GM23248 (cell line): ENCODE data around the gene SLC6A12. TPM values are rescaled to one million over a fixed set of nuclear protein-coding genes. Genes with fewer than 3 reads are reported as not detected.

Experiments used
- DNase-seq: peaks from one replicate; pipeline ENCODE4 v3.0.0-alpha.2; 2015
- H2AFZ ChIP-seq: fragments of 200-600 bp; sonication (generic); 2 replicates; pipeline ENCODE4 v1.6.1; 2016; ENCODE audit warnings: antibody characterized with exemption
- H3F3A ChIP-seq: fragments of 200-600 bp; sonication (generic); 2 replicates; pipeline ENCODE4 v1.6.1; 2016; ENCODE audit warnings: mild to moderate bottlenecking, antibody characterized with exemption, mixed run types; ENCODE audit not compliant: insufficient read depth
- H3K27ac ChIP-seq: fragments of 200-600 bp; sonication (generic); 2 replicates; pipeline ENCODE4 v1.5.1; 2016; ENCODE audit warnings: mild to moderate bottlenecking
- H3K27me3 ChIP-seq: fragments of 200-600 bp; sonication (generic); replicated peaks from 2 replicates; pipeline ENCODE4 v1.6.1; 2016; ENCODE audit warnings: mild to moderate bottlenecking; ENCODE audit not compliant: insufficient read depth
- H3K36me3 ChIP-seq: fragments of 200-600 bp; sonication (generic); 2 replicates; pipeline ENCODE4 v1.6.1; 2016; ENCODE audit warnings: low read depth, mild to moderate bottlenecking
- H3K4me1 ChIP-seq: fragments of 200-600 bp; sonication (generic); 2 replicates; pipeline ENCODE4 v1.6.1; 2016; ENCODE audit warnings: mild to moderate bottlenecking; ENCODE audit not compliant: insufficient read depth
- H3K4me2 ChIP-seq: fragments of 200-600 bp; sonication (generic); one replicate; pipeline ENCODE4 v1.6.1; 2016; ENCODE audit warnings: mild to moderate bottlenecking; ENCODE audit not compliant: unreplicated experiment
- H3K4me3 ChIP-seq: fragments of 200-600 bp; sonication (generic); 2 replicates; pipeline ENCODE4 v1.5.1; 2016; ENCODE audit warnings: mild to moderate bottlenecking
- H3K79me2 ChIP-seq: fragments of 200-600 bp; sonication (generic); 2 replicates; pipeline ENCODE4 v1.6.1; 2016; ENCODE audit warnings: mild to moderate bottlenecking; ENCODE audit not compliant: insufficient read depth
- H3K9ac ChIP-seq: fragments of 200-600 bp; sonication (generic); 2 replicates; pipeline ENCODE4 v1.6.1; 2016; ENCODE audit warnings: mild to moderate bottlenecking
- H3K9me2 ChIP-seq: fragments of 200-600 bp; sonication (generic); 2 replicates; pipeline ENCODE4 v1.6.1; 2016; ENCODE audit warnings: mixed run types, mild to moderate bottlenecking, moderate library complexity; ENCODE audit not compliant: insufficient read depth
- H3K9me3 ChIP-seq: fragments of 200-600 bp; sonication (generic); one replicate; pipeline ENCODE4 v1.6.1; 2017; ENCODE audit warnings: low read depth
- H4K20me1 ChIP-seq: fragments of 200-600 bp; sonication (generic); 2 replicates; pipeline ENCODE4 v1.6.0; 2016; ENCODE audit not compliant: insufficient read depth
- EZH2 ChIP-seq: fragments of 200-600 bp; sonication (generic); IDR thresholded peaks from 2 replicates; pipeline ENCODE4 v1.6.1; 2018; ENCODE audit warnings: antibody characterized with exemption, mild to moderate bottlenecking; ENCODE audit not compliant: insufficient read depth, poor library complexity, severe bottlenecking
- EZH2phosphoT487 ChIP-seq: fragments of 200-600 bp; sonication (generic); IDR thresholded peaks from 2 replicates; pipeline ENCODE4 v1.6.1; 2018; ENCODE audit warnings: antibody characterized with exemption, moderate library complexity, mild to moderate bottlenecking, low read depth; ENCODE audit not compliant: insufficient read depth
- whole genome bisulfite sequencing, 2 experiments: methylation state at CpG; one replicate each; pipeline ENCODE4 v1.1.6; 2015 to 2017; ENCODE audit warnings: low lambda C conversion rate in 2 of 2, low coverage in 1 of 2; ENCODE audit errors: missing lambda C conversion rate in 2 of 2; 5-methylcytosine and 5-hydroxymethylcytosine counted together
- in situ Hi-C: fragments of 300-500 bp; cut with MboI; formaldehyde crosslinking; loops from 2 replicates; pipeline ENCODE4 v1.15.0; 2020
- polyA plus RNA-seq: library from polyadenylated mRNA; unstranded; fragments of >200 nt; fragmentation: Nextera tagmentation; extraction: Ambion mirVana; gene quantifications from 2 replicates; pipeline ENCODE4 v1.2.1, GENCODE V29; 2016
- total RNA-seq: library from RNA; depleted of rRNA; stranded (reverse); fragments of >200 nt; shearing (Covaris generic); gene quantifications from 2 replicates; pipeline ENCODE4 v1.2.3, GENCODE V29; 2014

SLC6A12 gene
- total and polyA plus RNA-seq, 2 experiments from 2014 or later, result not detected

GRCh38 chr12:229441-230191, 15.7 kb upstream of the SLC6A12 start:
- Histone ChIP-seq H3K27ac (no peak overlapping the region), H3K4me2 (no peak overlapping the region), H3K4me3 (no peak overlapping the region), H3K4me1 (no peaks in the 10 kb centered on the region), H3K9ac (no peak overlapping the region), H3K27me3 (peaks cover 60% of the 10 kb centered on the region), H3F3A (no peaks in the 10 kb centered on the region), H3K9me3 (no peaks in the 10 kb centered on the region), H2AFZ (no peak overlapping the region), H3K79me2 (no peaks in the 10 kb centered on the region), H3K9me2 (no peaks in the 10 kb centered on the region), H4K20me1 (no peaks in the 10 kb centered on the region), H3K36me3 (no peaks in the 10 kb centered on the region)
- 59 to 62% methylated on average over 26 of the region's 26 CpGs for WGBS, 2 experiments
- in situ Hi-C loops, result no loop called here
- TF ChIP-seq EZH2 (no peak), EZH2phosphoT487 (no peak)
- no peak for DNase-seq

- Histone ChIP-seq H3K79me2 (no peaks in the 10 kb centered on the region), H3K4me3 (no peak overlapping the region), H3K27me3 (peaks cover 59% of the 10 kb centered on the region), H3F3A (no peaks in the 10 kb centered on the region), H2AFZ (no peak overlapping the region), H3K4me1 (no peaks in the 10 kb centered on the region), H3K27ac (no peak overlapping the region), H3K9me2 (no peaks in the 10 kb centered on the region), H3K36me3 (no peaks in the 10 kb centered on the region), H4K20me1 (no peaks in the 10 kb centered on the region), H3K9me3 (no peaks in the 10 kb centered on the region), H3K4me2 (no peak overlapping the region), H3K9ac (no peak overlapping the region)
- no peak for DNase-seq
- TF ChIP-seq EZH2 (no peak), EZH2phosphoT487 (no peak)
- 30 to 35% methylated on average over 3 of the region's 3 CpGs for WGBS, 2 experiments
- in situ Hi-C loops, result no loop called here
Observed at GRCh38 chr12:228846-229200, 14.9 kb upstream of the SLC6A12 start.

- H3K27ac ChIP-seq, result no peak overlapping the region
- no peak overlapping the region for H3K4me3 ChIP-seq
- in situ Hi-C loops, result no loop called here
- TF ChIP-seq EZH2, result no peak
- no peak for TF ChIP-seq EZH2phosphoT487
- H3K9me2 ChIP-seq, result no peaks in the 10 kb centered on the region
- no peaks in the 10 kb centered on the region for H3F3A ChIP-seq
- no peaks in the 10 kb centered on the region for H3K79me2 ChIP-seq
- H3K9ac ChIP-seq, result no peak overlapping the region
- H3K27me3 ChIP-seq, result peaks cover 63% of the 10 kb centered on the region
- WGBS, 2 experiments, result 53 to 60% methylated on average over 17 to 18 of the region's 18 CpGs
- no peaks in the 10 kb centered on the region for H4K20me1 ChIP-seq
- H2AFZ ChIP-seq, result no peak overlapping the region
- H3K4me2 ChIP-seq, result no peak overlapping the region
- H3K36me3 ChIP-seq, result no peaks in the 10 kb centered on the region
- H3K4me1 ChIP-seq, result no peaks in the 10 kb centered on the region
- no peak for DNase-seq
- H3K9me3 ChIP-seq, result no peaks in the 10 kb centered on the region
Observed at GRCh38 chr12:227923-228845, 14.2 kb upstream of the SLC6A12 start.

GRCh38 chr12:227286-227915, 13.4 kb upstream of the SLC6A12 start:
- no peaks in the 10 kb centered on the region for H3K9me3 ChIP-seq
- DNase-seq, result no peak
- in situ Hi-C loops, result no loop called here
- H4K20me1 ChIP-seq, result no peaks in the 10 kb centered on the region
- no peaks in the 10 kb centered on the region for H3K9me2 ChIP-seq
- no peaks in the 10 kb centered on the region for H3K79me2 ChIP-seq
- no peaks in the 10 kb centered on the region for H3F3A ChIP-seq
- WGBS, 2 experiments, result 48 to 56% methylated on average over 7 of the region's 7 CpGs
- TF ChIP-seq EZH2, result no peak
- TF ChIP-seq EZH2phosphoT487, result no peak
- H3K4me2 ChIP-seq, result no peak overlapping the region
- no peak overlapping the region for H2AFZ ChIP-seq
- H3K36me3 ChIP-seq, result no peaks in the 10 kb centered on the region
- no peaks in the 10 kb centered on the region for H3K4me1 ChIP-seq
- peaks cover 66% of the 10 kb centered on the region for H3K27me3 ChIP-seq
- H3K9ac ChIP-seq, result no peak overlapping the region
- H3K27ac ChIP-seq, result no peak overlapping the region
- H3K4me3 ChIP-seq, result no peak overlapping the region
